Measurements from ENCODE around the gene AGO1.

Gene AGO1

GRCh38 chr1:35882945-35883634, at the start of gene AGO1:
Gene AGO1, plus strand, starts transcription at chr1:35883209. Its CDS starts 213 bp downstream, at chr1:35883422.
- in situ Hi-C loops (cut with HindIII; ENCODE audit: low sequenced_read_pairs): no loop called here

GRCh38 chr1:35833395-35833794, 49.6 kb upstream of the AGO1 start:
- in situ Hi-C loops (cut with HindIII; ENCODE audit: low sequenced_read_pairs): loop anchor here (5.0 kb wide), 2 partner anchors 104 to 106 kb away; no protein-coding TSS in a partner anchor

- in situ Hi-C loops (cut with HindIII; ENCODE audit: low sequenced_read_pairs): loop anchor here (5.0 kb wide), 2 partner anchors 103 to 107 kb away; no protein-coding TSS in a partner anchor
These were observed 48.8 kb upstream of the AGO1 start for GRCh38 chr1:35834218-35834617.

DNA sequence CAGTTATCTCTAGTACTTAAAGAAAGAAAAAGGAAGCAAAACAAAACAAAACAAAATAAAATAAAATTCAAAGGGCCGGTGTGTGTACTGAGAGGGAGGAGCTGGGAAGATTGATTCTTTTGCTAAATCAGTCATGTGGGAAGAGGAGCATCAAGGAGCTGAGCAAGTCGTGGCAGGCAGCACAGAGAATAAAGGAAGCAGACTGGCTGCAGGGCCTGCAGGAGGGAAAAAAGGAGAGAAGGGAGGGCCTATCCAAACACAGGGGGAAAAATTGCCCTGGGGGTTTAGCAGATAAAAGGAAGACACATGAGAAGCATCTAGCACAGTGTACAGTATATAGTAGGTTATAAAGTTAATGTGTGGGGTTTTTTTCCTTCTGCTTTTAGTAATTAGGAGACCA, 47.6 kb upstream of the AGO1 start:
- in situ Hi-C loops (cut with HindIII; ENCODE audit: low sequenced_read_pairs): no loop called here

GRCh38 chr1:35836734-35837133, 46.3 kb upstream of the AGO1 start:
- in situ Hi-C loops (cut with HindIII; ENCODE audit: low sequenced_read_pairs): no loop called here

DNA sequence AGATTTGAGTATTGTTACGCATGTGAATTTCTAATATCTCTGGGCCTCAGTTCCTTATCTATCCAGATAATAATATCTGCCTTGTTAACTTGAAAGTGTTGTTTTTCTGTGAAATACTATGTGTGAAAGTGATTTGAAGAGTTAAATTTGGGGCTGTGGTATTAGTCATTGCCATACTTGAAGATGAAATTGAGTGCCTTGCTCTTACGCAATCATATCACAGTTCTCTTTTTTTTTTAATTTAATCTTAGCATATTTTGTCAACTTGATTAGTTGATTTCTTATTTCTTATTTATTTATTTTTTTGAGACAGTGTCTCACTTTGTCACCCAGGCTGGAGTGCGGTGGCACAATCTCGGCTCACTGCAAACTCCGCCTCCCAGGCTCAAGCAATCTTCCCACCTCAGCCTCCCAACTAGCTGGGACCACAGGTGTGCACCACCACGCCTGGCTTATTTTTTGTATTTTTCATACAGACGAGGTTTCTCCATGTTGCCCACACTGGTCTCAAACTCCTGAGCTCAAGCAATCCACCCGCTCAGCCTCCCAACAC, 44.2 kb upstream of the AGO1 start:
- in situ Hi-C loops (cut with HindIII; ENCODE audit: low sequenced_read_pairs): no loop called here

GRCh38 chr1:35844826-35845225, 38.2 kb upstream of the AGO1 start:
- in situ Hi-C loops (cut with HindIII; ENCODE audit: low sequenced_read_pairs): no loop called here

DNA sequence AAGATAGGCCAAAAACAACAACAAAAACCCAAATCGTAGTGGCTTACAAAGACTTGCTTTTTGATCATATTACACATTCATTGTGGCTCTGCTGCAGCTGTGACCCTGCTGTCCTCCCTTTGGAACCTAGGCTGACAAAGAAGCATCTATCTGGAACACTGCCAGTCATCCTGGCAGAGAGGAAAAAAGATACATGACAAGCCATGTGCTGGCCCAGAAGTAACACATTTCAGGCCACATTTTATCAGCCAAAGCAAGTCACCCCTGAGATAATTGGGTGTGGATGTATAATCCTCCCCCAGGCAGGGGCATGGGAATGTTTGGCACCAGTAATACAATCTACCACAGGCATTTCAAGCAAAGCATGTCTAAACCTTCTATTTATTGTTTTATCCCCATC, 37.2 kb upstream of the AGO1 start:
- in situ Hi-C loops (cut with HindIII; ENCODE audit: low sequenced_read_pairs): no loop called here

GRCh38 chr1:35847935-35848565, 35.0 kb upstream of the AGO1 start:
- in situ Hi-C loops (cut with HindIII; ENCODE audit: low sequenced_read_pairs): no loop called here

- in situ Hi-C loops (cut with HindIII; ENCODE audit: low sequenced_read_pairs): no loop called here
These were observed 33.0 kb upstream of the AGO1 start for GRCh38 chr1:35850051-35850450.

DNA sequence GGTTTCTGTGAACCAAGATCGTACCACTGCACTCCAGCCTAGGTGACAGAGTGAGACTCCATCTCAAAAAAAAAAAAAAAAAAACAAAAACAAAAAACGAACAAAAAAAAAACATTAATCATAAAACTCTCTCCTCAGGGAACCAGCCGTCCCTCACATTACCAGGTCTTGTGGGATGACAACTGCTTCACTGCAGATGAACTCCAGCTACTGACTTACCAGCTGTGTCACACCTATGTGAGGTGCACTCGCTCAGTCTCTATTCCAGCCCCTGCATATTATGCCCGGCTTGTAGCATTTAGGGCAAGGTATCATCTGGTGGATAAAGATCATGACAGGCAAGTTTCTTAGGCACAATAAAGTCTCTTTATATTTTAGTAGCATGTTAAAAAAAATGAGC, 32.3 kb upstream of the AGO1 start:
- in situ Hi-C loops (cut with HindIII; ENCODE audit: low sequenced_read_pairs): no loop called here

DNA sequence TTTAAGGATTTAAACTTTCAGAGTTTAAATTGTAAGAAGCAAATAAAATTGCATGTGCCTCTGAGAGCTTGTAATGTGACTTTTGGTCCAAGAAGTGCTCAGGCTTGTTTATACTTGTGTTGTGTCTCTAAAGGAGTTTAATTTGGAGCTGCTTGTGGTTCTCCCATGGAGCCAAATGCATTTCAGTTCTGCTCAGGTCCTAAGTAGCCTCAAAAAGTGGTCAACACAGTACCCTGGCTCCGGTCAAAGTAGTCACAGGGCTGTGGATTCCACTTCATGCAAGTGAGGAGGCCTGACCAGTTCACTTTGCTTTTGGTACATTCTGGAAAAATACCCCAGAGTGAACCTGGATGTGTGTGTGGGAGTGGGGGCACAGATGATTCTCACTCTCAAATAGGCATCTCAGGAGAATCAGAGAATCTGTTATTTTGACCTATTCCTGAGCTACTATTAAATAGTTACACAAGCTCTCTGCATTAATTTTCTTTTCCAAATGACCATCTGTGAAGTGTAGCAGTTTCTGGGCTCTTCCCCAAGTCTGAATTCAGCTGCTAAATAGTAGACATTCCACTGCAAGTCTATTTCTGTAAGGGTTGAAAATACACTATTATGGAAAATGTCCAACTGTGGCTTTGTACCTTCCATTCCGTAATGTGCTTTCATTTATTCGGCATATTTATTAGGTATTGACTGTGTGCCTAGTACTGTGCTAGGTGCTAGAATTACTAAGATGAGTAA, 31.7 kb upstream of the AGO1 start:
- in situ Hi-C loops (cut with HindIII; ENCODE audit: low sequenced_read_pairs): no loop called here

GRCh38 chr1:35852241-35852640, 30.8 kb upstream of the AGO1 start:
- in situ Hi-C loops (cut with HindIII; ENCODE audit: low sequenced_read_pairs): no loop called here

- in situ Hi-C loops (cut with HindIII; ENCODE audit: low sequenced_read_pairs): no loop called here
These were observed 27.9 kb upstream of the AGO1 start for GRCh38 chr1:35854989-35855700.

- in situ Hi-C loops (cut with HindIII; ENCODE audit: low sequenced_read_pairs): no loop called here
These were observed 26.0 kb upstream of the AGO1 start for GRCh38 chr1:35856964-35857363.

DNA sequence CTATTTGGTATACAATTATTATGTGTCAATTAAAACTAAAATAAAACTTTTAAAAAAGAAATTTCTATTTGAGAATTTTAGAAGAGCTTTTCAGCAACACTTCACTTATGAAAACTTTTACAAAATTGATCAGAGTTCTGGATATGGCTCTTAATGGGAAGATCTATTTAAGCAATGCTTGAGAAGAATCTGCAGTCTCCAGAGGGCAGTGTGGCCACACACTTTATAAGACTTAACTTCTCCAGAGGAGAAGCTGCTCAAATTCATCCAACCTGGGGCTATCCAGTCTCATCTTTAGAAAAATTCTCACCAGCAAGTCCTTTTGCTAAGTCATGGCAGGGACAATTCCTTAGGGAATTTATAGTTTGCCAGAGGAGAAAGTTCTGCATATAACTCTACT, 25.2 kb upstream of the AGO1 start:
- in situ Hi-C loops (cut with HindIII; ENCODE audit: low sequenced_read_pairs): no loop called here

DNA sequence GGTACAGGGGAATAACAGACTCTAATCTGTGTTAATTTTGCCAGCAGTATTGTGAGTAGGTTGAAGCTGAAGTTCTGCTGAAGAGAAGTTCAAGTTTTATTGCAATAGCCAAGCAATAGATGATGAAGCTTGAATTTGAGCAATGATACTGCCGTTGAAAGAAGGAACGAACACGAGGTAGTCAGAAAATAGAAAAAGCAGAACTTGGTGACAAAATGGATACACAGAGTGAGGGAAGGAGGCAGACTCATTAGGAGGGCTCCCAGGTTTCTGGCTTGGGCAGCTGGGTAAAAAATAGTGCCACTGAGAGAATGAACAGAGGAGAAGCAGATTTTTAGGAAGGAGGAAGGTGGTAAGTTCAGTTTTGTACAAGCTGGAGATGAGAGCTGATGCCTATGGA, 22.3 kb upstream of the AGO1 start:
- in situ Hi-C loops (cut with HindIII; ENCODE audit: low sequenced_read_pairs): no loop called here

GRCh38 chr1:35863136-35863535, 19.9 kb upstream of the AGO1 start:
- in situ Hi-C loops (cut with HindIII; ENCODE audit: low sequenced_read_pairs): no loop called here

- in situ Hi-C loops (cut with HindIII; ENCODE audit: low sequenced_read_pairs): no loop called here
These were observed 19.0 kb upstream of the AGO1 start for GRCh38 chr1:35863881-35864625.

GRCh38 chr1:35864813-35865212, 18.2 kb upstream of the AGO1 start:
- in situ Hi-C loops (cut with HindIII; ENCODE audit: low sequenced_read_pairs): no loop called here

Data from endothelial cell of hepatic sinusoid (primary cell).